ENCODE data around the gene FBXL15.
"Not testable (repeated sequence)": the region's sequence is repeated elsewhere in the genome, so short reads cannot be mapped to it uniquely, and the experiment has no call there.

FBXL15 gene

GRCh38 chr10:102431452-102432124, 11.0 kb downstream of the FBXL15 start:
- no peak for DNase-seq (ENCODE audit: low spot score)

- DNase-seq (ENCODE audit: low spot score): peak; percentile 82
These were observed 11.7 kb downstream of the FBXL15 start, which contains the start of gene CUEDC2 for GRCh38 chr10:102432162-102432950. Gene CUEDC2 (minus strand): TSS chr10:102432574. CDS start chr10:102425188, 7,386 bp downstream.

- no peak for DNase-seq (ENCODE audit: low spot score)
These were observed 13.0 kb downstream of the FBXL15 start for GRCh38 chr10:102433619-102434046.

GRCh38 chr10:102434394-102435132, 13.9 kb downstream of the FBXL15 start:
- no peak for DNase-seq (ENCODE audit: low spot score)

GRCh38 chr10:102435133-102435497, 14.5 kb downstream of the FBXL15 start:
- DNase-seq (ENCODE audit: low spot score): no peak

- no peak for DNase-seq (ENCODE audit: low spot score)
These were observed 15.0 kb downstream of the FBXL15 start for GRCh38 chr10:102435529-102436233.

- DNase-seq (ENCODE audit: low spot score): no peak
These were observed 15.7 kb downstream of the FBXL15 start for GRCh38 chr10:102436312-102436711.

- no peak for DNase-seq (ENCODE audit: low spot score)
These were observed 16.9 kb downstream of the FBXL15 start for GRCh38 chr10:102437515-102437914.

GRCh38 chr10:102438374-102438773, 17.7 kb downstream of the FBXL15 start:
- DNase-seq (ENCODE audit: low spot score): no peak

- DNase-seq (ENCODE audit: low spot score): no peak
These were observed 24.2 kb downstream of the FBXL15 start for GRCh38 chr10:102444851-102445250.

- DNase-seq (ENCODE audit: low spot score): no peak
These were observed 28.9 kb downstream of the FBXL15 start for GRCh38 chr10:102449321-102450123.

- no peak for DNase-seq (ENCODE audit: low spot score)
These were observed 29.4 kb downstream of the FBXL15 start for GRCh38 chr10:102450124-102450373.

GRCh38 chr10:102450374-102451104, 29.9 kb downstream of the FBXL15 start:
- DNase-seq (ENCODE audit: low spot score): peak; percentile 38

GRCh38 chr10:102451105-102451969, 30.7 kb downstream of the FBXL15 start, which contains the start of gene C10orf95:
Gene C10orf95 (minus strand): TSS chr10:102451543. CDS start chr10:102451093, 450 bp downstream.
- no peak for DNase-seq (ENCODE audit: low spot score)

- no peak for DNase-seq (ENCODE audit: low spot score)
These were observed 32.2 kb downstream of the FBXL15 start for GRCh38 chr10:102452672-102453340.

GRCh38 chr10:102453502-102453901, 32.9 kb downstream of the FBXL15 start:
- no peak for DNase-seq (ENCODE audit: low spot score)

GRCh38 chr10:102454662-102455487, 34.2 kb downstream of the FBXL15 start:
- not testable (repeated sequence) for DNase-seq (ENCODE audit: low spot score)

GRCh38 chr10:102455893-102456471, 35.3 kb downstream of the FBXL15 start:
- DNase-seq (ENCODE audit: low spot score): no peak

All from COLO829 (cell line).